ENCODE data around the gene YIPF2. TPM values are rescaled to one million over a fixed set of nuclear protein-coding genes. Genes with fewer than 3 reads are reported as not detected.

The YIPF2 gene
- total RNA-seq, 1 donor from 2014 or later: 42.7 TPM

DNA sequence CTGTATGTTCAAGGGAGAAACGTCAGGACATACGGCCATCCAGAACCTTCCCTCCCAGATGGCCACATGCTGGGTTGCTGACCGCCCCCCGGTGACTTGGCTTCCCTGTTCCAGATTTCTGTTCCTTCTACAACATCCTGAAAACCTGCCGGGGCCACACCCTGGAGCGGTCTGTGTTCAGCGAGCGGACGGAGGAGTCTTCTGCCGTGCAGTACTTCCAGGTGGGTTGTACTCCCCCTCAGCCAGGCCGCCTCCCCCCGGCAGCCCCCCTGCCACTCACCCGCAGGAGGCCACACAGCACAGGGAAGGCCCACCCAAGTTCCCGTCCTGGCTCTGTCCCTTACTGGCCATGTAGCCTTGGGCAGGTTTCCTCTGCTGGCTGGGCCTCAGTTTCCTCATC, 20.5 kb downstream of the YIPF2 start:
- DNase-seq (ENCODE audit: extremely low spot score in 2 of 2): no peak
- Histone ChIP-seq H3K4me1 (no peaks in the 10 kb centered on the region), H3K9me3 (no peaks in the 10 kb centered on the region), H3K27ac (no peak overlapping the region), H3K4me3 (no peak overlapping the region), H3K27me3 (no peaks in the 10 kb centered on the region), H3K36me3 (peaks cover 0 to 44% of the 10 kb centered on the region in 2 donors)
- intact Hi-C loops (cut with DNase I): no loop called here
- TF ChIP-seq, protein P1, sequence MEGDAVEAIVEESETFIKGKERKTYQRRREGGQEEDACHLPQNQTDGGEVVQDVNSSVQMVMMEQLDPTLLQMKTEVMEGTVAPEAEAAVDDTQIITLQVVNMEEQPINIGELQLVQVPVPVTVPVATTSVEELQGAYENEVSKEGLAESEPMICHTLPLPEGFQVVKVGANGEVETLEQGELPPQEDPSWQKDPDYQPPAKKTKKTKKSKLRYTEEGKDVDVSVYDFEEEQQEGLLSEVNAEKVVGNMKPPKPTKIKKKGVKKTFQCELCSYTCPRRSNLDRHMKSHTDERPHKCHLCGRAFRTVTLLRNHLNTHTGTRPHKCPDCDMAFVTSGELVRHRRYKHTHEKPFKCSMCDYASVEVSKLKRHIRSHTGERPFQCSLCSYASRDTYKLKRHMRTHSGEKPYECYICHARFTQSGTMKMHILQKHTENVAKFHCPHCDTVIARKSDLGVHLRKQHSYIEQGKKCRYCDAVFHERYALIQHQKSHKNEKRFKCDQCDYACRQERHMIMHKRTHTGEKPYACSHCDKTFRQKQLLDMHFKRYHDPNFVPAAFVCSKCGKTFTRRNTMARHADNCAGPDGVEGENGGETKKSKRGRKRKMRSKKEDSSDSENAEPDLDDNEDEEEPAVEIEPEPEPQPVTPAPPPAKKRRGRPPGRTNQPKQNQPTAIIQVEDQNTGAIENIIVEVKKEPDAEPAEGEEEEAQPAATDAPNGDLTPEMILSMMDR (IDR thresholded peaks at IDR 0.05): no peak
- no peak for TF ChIP-seq POLR2AphosphoS5 (IDR thresholded peaks at IDR 0.05; ENCODE audit: insufficient read depth in 1 of 2, low read depth in 1 of 2)

DNA sequence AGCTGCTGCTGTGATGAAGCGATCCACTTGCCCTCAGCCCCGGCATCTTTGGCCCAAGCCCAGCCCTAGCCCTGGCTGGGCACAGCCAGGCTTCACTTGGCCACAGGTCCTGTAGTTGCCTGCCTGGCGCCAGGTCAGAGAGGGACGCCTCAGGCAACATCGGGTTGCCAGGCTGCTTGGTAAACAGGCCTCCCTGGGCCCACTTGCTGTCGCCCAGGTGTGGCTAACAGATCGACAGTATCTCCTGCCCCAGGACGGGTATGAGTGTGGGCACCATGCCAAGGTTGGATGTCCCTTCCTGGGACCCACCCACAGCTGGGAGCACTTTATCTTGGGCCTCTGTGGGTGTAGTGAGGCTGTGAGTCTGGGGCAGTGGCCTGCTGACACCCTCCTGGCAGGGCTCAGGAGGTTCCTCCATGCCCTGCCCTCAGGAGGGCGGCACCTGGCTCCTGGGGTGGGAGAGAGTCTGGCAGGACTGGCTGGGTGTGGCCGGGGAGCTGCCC, 29.2 kb downstream of the YIPF2 start:
- H3K27ac ChIP-seq: peak overlapping the region; percentile 28
- TF ChIP-seq POLR2A (IDR thresholded peaks at IDR 0.05) (no peak), POLR2AphosphoS5 (IDR thresholded peaks at IDR 0.05; ENCODE audit: insufficient read depth in 1 of 2, low read depth in 1 of 2) (peak in 1 of 2 donors; percentile 12)
- H3K36me3 ChIP-seq: no peaks in the 10 kb centered on the region
- no peak overlapping the region for H3K4me3 ChIP-seq
- intact Hi-C loops (cut with DNase I): no loop called here
- peaks cover 54% of the 10 kb centered on the region for H3K4me1 ChIP-seq
- no peaks in the 10 kb centered on the region for H3K27me3 ChIP-seq
- no peak for DNase-seq (ENCODE audit: extremely low spot score in 2 of 2)
- no peaks in the 10 kb centered on the region for H3K9me3 ChIP-seq

DNA sequence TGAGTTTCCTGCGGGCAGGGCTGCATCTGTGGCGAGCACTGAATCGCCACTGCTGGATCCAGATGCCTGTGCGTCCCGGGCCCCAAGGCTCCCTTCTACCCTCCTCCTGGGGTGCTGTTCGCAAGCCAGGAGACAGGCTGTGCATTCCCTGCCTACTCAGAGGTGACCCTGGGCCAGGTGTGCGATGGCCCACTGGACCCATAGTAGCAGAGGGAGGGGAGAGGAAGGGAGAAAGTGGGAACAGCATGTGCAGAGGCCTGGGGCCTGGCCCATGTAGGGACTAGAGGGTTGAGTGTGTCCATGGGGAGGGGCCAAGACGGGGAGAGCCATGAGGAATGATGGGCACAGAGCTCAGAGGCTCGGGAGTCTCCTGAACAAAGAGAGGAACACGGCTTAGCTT, 29.8 kb downstream of the YIPF2 start:
- peaks cover 60% of the 10 kb centered on the region for H3K4me1 ChIP-seq
- no peaks in the 10 kb centered on the region for H3K9me3 ChIP-seq
- DNase-seq (ENCODE audit: extremely low spot score in 2 of 2): no peak
- no peak overlapping the region for H3K4me3 ChIP-seq
- intact Hi-C loops (cut with DNase I): no loop called here
- no peak for TF ChIP-seq POLR2AphosphoS5 (IDR thresholded peaks at IDR 0.05; ENCODE audit: insufficient read depth in 1 of 2, low read depth in 1 of 2)
- TF ChIP-seq, protein P1 (IDR thresholded peaks at IDR 0.05): no peak
- no peak for TF ChIP-seq POLR2A (IDR thresholded peaks at IDR 0.05)
- no peaks in the 10 kb centered on the region for H3K27me3 ChIP-seq
- peak overlapping the region; percentile 28 for H3K27ac ChIP-seq
- H3K36me3 ChIP-seq: no peaks in the 10 kb centered on the region

DNA sequence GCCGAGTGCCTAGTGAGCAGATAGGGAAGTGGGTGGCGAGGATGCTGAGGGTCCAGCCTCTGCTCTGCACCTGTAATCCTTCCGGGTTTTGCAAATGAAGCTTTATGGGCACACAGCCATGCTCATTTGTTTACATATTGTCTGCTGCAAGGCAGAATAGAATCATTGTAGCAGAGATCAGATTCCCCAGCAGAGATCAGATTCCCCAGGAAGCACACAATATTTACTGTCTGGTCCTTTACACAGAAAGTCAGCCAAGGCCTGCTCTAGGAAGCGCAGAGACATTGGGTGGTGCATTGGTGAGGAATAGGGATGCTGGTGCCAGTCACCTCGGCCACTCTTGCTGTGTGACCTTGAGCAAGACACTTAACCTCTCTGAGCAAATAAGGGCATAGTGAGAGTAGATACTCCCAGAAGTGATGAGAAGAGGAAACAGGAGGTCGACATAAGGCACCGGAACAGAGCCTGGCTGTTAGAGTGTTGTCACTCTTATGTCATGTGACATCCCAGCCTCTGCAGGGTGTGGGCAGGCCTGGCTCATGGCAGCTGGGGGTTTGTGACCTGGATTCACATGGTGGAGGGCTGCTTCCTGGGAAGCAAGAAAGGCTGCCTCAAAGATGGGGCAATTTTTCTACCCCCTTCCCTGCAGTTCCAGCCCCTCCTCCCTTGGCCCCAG, 31.4 kb downstream of the YIPF2 start:
- DNase-seq (ENCODE audit: extremely low spot score in 2 of 2): no peak
- peaks cover 74% of the 10 kb centered on the region for H3K4me1 ChIP-seq

DNA sequence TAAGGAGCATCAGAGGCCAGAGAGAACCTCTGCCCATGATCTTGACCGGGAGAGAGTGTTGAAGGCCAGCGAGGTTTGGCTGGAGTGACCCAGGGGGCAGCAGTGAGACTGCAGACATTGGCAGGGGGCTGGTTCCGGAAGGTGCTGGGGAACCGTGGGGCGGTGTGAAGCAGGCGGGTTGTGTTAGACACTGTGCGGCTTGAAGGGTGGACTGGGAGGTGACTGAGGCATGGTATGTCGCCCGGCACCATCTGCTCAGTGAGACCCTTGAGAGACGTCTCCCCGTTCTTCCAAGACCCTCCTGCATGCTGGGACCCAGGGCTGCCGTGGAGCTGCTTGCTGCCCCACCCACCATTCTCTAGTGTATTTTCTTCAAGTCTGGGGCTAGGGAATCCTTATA, 32.5 kb downstream of the YIPF2 start:
- no peak overlapping the region for H3K4me3 ChIP-seq
- no peak for DNase-seq (ENCODE audit: extremely low spot score in 2 of 2)
- H3K4me1 ChIP-seq: peaks cover 74% of the 10 kb centered on the region
- H3K36me3 ChIP-seq: no peaks in the 10 kb centered on the region
- intact Hi-C loops (cut with DNase I): no loop called here
- H3K27me3 ChIP-seq: no peaks in the 10 kb centered on the region
- TF ChIP-seq, protein P1 (IDR thresholded peaks at IDR 0.05): no peak
- TF ChIP-seq POLR2AphosphoS5 (IDR thresholded peaks at IDR 0.05; ENCODE audit: insufficient read depth in 1 of 2, low read depth in 1 of 2): no peak
- no peak for TF ChIP-seq POLR2A (IDR thresholded peaks at IDR 0.05)
- H3K27ac ChIP-seq: no peak overlapping the region
- no peaks in the 10 kb centered on the region for H3K9me3 ChIP-seq

More for the DNA sequence above, 31.4 kb downstream of the YIPF2 start:
- TF ChIP-seq POLR2AphosphoS5 (IDR thresholded peaks at IDR 0.05; ENCODE audit: insufficient read depth in 1 of 2, low read depth in 1 of 2): no peak
- TF ChIP-seq, protein P1 (IDR thresholded peaks at IDR 0.05): no peak
- H3K4me3 ChIP-seq: no peak overlapping the region
- H3K27me3 ChIP-seq: no peaks in the 10 kb centered on the region
- no peaks in the 10 kb centered on the region for H3K9me3 ChIP-seq
- intact Hi-C loops (cut with DNase I): no loop called here
- H3K27ac ChIP-seq: no peak overlapping the region
- H3K36me3 ChIP-seq: no peaks in the 10 kb centered on the region
